ENCODE measurements around the gene CRNN. TPM values are rescaled to one million over a fixed set of nuclear protein-coding genes. Genes with fewer than 3 reads are reported as not detected.

The CRNN gene
- total RNA-seq, 2 donors from 2014 or later: not detected

- WGBS, 2 experiments (ENCODE audit: insufficient coverage in 1 of 2, insufficient read length in 1 of 2): 82 to 86% methylated on average over 1 to 4 of the region's 4 CpGs
- Mint-ChIP-seq H3K4me1 (no peaks in the 10 kb centered on the region), H3K27me3 (ENCODE audit: insufficient read depth) (no peaks in the 10 kb centered on the region), H3K4me3 (no peak overlapping the region), H3K9me3 (peaks cover 86% of the 10 kb centered on the region), H3K36me3 (ENCODE audit: low read depth) (no peaks in the 10 kb centered on the region), H3K27ac (no peak overlapping the region)
- no peaks in the 10 kb centered on the region for H3K36me3 ChIP-seq (ENCODE audit: control insufficient read depth, insufficient read depth, low read length)
- H3K27me3 ChIP-seq (ENCODE audit: control insufficient read depth, insufficient read depth, low read length, poor library complexity, severe bottlenecking): no peaks in the 10 kb centered on the region
- peaks cover 68% of the 10 kb centered on the region for H3K9me3 ChIP-seq (ENCODE audit: control insufficient read depth, low read length)
- TF ChIP-seq CTCF (conservative IDR thresholded peaks at IDR 0.05): no peak
- no peak overlapping the region for H3K27ac ChIP-seq (ENCODE audit: low read depth, low read length)
- no peaks in the 10 kb centered on the region for H3K4me1 ChIP-seq (ENCODE audit: control insufficient read depth, insufficient read depth, low read length)
- no peak overlapping the region for H3K9ac ChIP-seq (ENCODE audit: extremely low read depth, low read length, poor library complexity, severe bottlenecking)
- no peak for DNase-seq
- no peak overlapping the region for H3K4me3 ChIP-seq (ENCODE audit: low read length)
Observed at GRCh38 chr1:152408664-152409063, 5.4 kb downstream of the CRNN start.

- no peak for DNase-seq
- Histone ChIP-seq H3K9me3 (ENCODE audit: control insufficient read depth, low read length) (peaks cover 46% of the 10 kb centered on the region), H3K36me3 (ENCODE audit: control insufficient read depth, insufficient read depth, low read length) (no peaks in the 10 kb centered on the region), H3K4me1 (ENCODE audit: control insufficient read depth, insufficient read depth, low read length) (no peaks in the 10 kb centered on the region), H3K27ac (ENCODE audit: low read depth, low read length) (no peak overlapping the region), H3K9ac (ENCODE audit: extremely low read depth, low read length, poor library complexity, severe bottlenecking) (no peak overlapping the region), H3K27me3 (ENCODE audit: control insufficient read depth, insufficient read depth, low read length, poor library complexity, severe bottlenecking) (no peaks in the 10 kb centered on the region), H3K4me3 (ENCODE audit: low read length) (no peak overlapping the region)
- H3K9me3 Mint-ChIP-seq: peaks cover 79% of the 10 kb centered on the region
- 38 to 72% methylated on average over 2 to 8 of the region's 8 CpGs for WGBS, 2 experiments (ENCODE audit: insufficient coverage in 1 of 2, insufficient read length in 1 of 2)
- H3K27me3 Mint-ChIP-seq (ENCODE audit: insufficient read depth): no peaks in the 10 kb centered on the region
- no peak overlapping the region for H3K4me3 Mint-ChIP-seq
- H3K27ac Mint-ChIP-seq: no peak overlapping the region
- TF ChIP-seq CTCF (conservative IDR thresholded peaks at IDR 0.05): no peak
- no peaks in the 10 kb centered on the region for H3K36me3 Mint-ChIP-seq (ENCODE audit: low read depth)
- H3K4me1 Mint-ChIP-seq: no peaks in the 10 kb centered on the region
Observed at GRCh38 chr1:152398812-152399698, 15.0 kb downstream of the CRNN start.

- Mint-ChIP-seq H3K36me3 (ENCODE audit: low read depth) (no peaks in the 10 kb centered on the region), H3K4me3 (no peak overlapping the region), H3K9me3 (peaks cover 81% of the 10 kb centered on the region), H3K27me3 (ENCODE audit: insufficient read depth) (no peaks in the 10 kb centered on the region), H3K4me1 (no peaks in the 10 kb centered on the region), H3K27ac (no peak overlapping the region)
- H3K36me3 ChIP-seq (ENCODE audit: control insufficient read depth, insufficient read depth, low read length): no peaks in the 10 kb centered on the region
- H3K9me3 ChIP-seq (ENCODE audit: control insufficient read depth, low read length): peaks cover 59% of the 10 kb centered on the region
- WGBS, 2 experiments (ENCODE audit: insufficient coverage in 1 of 2, insufficient read length in 1 of 2): 68 to 80% methylated on average over 4 to 5 of the region's 5 CpGs
- H3K4me3 ChIP-seq (ENCODE audit: low read length): no peak overlapping the region
- no peak overlapping the region for H3K9ac ChIP-seq (ENCODE audit: extremely low read depth, low read length, poor library complexity, severe bottlenecking)
- H3K27ac ChIP-seq (ENCODE audit: low read depth, low read length): no peak overlapping the region
- H3K4me1 ChIP-seq (ENCODE audit: control insufficient read depth, insufficient read depth, low read length): no peaks in the 10 kb centered on the region
- no peak for DNase-seq
- H3K27me3 ChIP-seq (ENCODE audit: control insufficient read depth, insufficient read depth, low read length, poor library complexity, severe bottlenecking): no peaks in the 10 kb centered on the region
- no peak for TF ChIP-seq CTCF (conservative IDR thresholded peaks at IDR 0.05)
Observed at GRCh38 chr1:152397474-152397873, 16.6 kb downstream of the CRNN start.
